ENCODE measurements around the gene ZNF644. TPM values are rescaled to one million over a fixed set of nuclear protein-coding genes. Genes with fewer than 3 reads are reported as not detected.
"Not testable (repeated sequence)": the region's sequence is repeated elsewhere in the genome, so short reads cannot be mapped to it uniquely, and the experiment has no call there.

The ZNF644 gene
- 58.8 and 58.9 TPM in 2 replicates for total RNA-seq (ENCODE audit: low replicate concordance)

DNA sequence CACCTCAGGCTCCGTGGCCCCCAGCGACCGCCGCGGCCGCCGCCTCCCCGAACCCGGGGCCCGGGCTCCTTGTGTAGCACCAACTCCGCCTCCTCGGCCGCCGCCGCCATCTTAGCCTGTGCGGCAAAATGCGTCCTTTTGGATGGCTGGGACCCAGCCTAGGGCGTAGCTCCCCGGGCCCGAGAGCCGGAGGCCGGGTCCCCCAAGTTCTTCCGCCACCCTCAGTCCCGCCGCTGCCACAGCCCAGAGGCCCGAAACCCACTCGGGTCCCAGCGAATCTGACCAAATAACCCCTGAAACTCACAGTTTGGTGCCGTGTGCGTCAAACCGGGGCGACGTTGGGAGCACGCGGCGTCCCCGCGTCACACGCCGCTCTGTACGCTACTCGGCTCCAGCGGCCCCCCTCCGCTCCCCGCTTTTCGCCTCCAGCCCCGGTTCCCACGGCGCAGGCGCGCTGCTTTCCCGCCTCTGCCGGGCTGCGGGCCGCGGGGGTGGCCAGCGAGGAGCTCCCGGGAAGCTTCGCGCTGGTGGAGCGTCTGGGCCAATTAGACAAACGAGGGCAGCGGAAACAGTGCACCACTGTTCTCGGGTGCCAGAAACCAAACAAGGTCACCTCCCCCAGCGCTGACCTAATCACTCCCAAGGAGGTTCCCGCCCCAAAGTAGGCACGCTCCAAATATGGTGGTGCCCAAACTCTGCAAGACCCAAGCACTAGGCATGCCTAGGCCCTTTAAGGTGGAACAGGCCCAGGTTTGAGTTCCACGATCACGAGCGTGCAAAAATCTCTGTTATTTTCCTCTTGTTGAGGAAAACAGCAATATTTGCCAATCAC lies at the start of gene ZNF644:
TSS of gene ZNF644 (minus strand) at position 350 of the 832 bp plus-strand sequence. CDS start 39,682 bp downstream, outside the sequence.
- H3K4me3 ChIP-seq (ENCODE audit: low read depth, low read length), result peak within 1 kb of the TSS; percentile 82
- peak; percentile 90 for DNase-seq (ENCODE audit: low read depth)
- TF ChIP-seq CTCF (IDR thresholded peaks at IDR 0.05; ENCODE audit: insufficient read depth, low read length), result no peak

DNA sequence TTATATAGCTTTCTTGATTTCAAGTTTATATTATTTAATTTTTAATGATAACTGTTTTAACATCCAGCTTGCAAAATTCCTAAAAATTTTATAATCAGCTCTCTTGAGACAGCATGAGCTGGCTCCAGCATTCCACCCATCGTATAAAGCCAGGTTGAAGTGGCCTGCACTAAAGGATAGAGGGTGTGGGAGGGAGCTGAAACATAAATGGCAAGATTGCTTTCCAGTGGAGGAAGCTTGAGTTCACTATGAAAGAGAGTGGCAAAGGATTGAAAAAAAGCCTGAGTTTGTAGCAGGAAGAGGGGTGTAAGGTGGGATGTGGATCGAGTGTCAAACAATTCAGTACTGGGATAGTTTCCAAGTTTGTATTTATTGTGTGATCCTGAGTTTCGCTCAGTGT lies 48.5 kb upstream of the ZNF644 start:
- no peak for TF ChIP-seq CTCF (IDR thresholded peaks at IDR 0.05; ENCODE audit: insufficient read depth, low read length)
- H3K4me3 ChIP-seq (ENCODE audit: low read depth, low read length), result no peak overlapping the region
- DNase-seq (ENCODE audit: low read depth), result peak; percentile 26

DNA sequence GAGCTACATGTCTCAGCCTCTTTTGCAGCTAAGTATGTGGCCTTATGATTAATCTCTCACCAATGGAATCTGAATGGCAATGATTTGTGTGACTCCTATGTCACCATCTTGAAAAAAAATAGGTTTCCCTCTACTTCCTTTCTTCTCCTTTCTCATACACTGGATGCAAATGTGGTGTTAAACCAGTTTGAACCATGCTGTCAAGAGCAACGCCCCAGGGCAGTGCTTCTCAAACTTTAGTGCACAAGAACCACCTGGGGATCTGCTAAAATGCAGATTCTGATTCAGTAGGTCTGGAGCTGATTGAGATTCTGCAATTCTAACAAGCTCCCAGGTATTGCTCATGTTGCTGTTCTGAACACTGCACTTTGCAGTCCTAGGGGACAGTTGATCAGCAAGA lies 44.7 kb upstream of the ZNF644 start:
- no peak for DNase-seq (ENCODE audit: low read depth)
- TF ChIP-seq CTCF (IDR thresholded peaks at IDR 0.05; ENCODE audit: insufficient read depth, low read length), result no peak
- H3K4me3 ChIP-seq (ENCODE audit: low read depth, low read length), result no peak overlapping the region

DNA sequence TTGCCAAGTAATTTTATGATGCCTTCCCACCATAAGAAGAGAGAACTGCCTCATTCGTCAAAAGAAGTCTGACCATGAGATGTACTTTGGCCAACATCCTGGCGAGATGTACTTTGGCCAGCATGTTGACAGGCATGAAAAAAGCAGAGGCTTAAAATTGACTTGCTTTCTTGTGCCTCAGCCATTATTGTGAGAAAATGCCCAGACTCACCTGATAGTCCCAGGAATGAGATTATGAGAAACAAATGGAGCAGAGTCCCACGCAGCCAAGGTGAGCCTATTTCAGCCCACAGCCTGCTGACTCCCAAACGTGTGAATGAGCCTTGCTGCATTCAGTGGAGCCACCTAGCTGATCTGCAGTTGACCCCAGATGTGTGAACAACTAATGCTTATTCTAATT lies 43.5 kb upstream of the ZNF644 start:
- DNase-seq (ENCODE audit: low read depth), result no peak
- no peak overlapping the region for H3K4me3 ChIP-seq (ENCODE audit: low read depth, low read length)
- TF ChIP-seq CTCF (IDR thresholded peaks at IDR 0.05; ENCODE audit: insufficient read depth, low read length), result no peak

GRCh38 chr1:91063403-91063802 lies 41.6 kb upstream of the ZNF644 start:
- H3K4me3 ChIP-seq (ENCODE audit: low read depth, low read length); DNase-seq (ENCODE audit: low read depth): not testable (repeated sequence)

DNA sequence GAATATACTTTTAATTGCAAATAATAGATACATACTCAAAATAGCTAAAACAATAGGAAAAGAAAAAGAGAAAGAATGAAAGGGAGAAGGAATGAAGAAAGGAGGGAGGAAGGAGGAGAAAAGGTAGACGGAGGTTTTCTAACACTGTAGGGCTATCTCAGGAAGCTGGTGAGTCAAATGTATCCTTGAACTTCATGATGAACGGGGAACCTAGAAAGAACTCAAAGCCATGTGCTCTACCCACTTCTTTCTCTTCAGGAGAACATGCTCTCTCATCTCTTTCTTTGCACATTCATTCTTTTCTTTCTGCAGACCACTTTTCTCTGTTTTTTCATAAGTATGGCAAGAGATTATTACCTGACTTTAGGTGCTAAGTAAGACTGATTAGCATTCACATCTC lies 37.3 kb upstream of the ZNF644 start:
- H3K4me3 ChIP-seq (ENCODE audit: low read depth, low read length), result no peak overlapping the region
- no peak for DNase-seq (ENCODE audit: low read depth)
- TF ChIP-seq CTCF (IDR thresholded peaks at IDR 0.05; ENCODE audit: insufficient read depth, low read length), result no peak

- DNase-seq (ENCODE audit: low read depth), result no peak
- H3K4me3 ChIP-seq (ENCODE audit: low read depth, low read length), result no peak overlapping the region
- TF ChIP-seq CTCF (IDR thresholded peaks at IDR 0.05; ENCODE audit: insufficient read depth, low read length), result no peak
Measured at GRCh38 chr1:91057784-91058183, 35.9 kb upstream of the ZNF644 start.

Measured in fibroblast of the aortic adventitia (primary cell).